OCI-LY7 (cell line): ENCODE measurements around the gene WFS1.

Source experiments
- EZH2phosphoT487 ChIP-seq: fragments of 200-600 bp; sonication (generic); IDR thresholded peaks from 2 replicates; pipeline ENCODE4 v1.6.1; 2018; ENCODE audit warnings: low read depth, borderline replicate concordance, mild to moderate bottlenecking, mixed run types, antibody characterized with exemption, low read length, moderate library complexity, mixed read lengths
- TF ChIP-seq, protein P1 (sequence below): fragments of 200-600 bp; sonication (generic); conservative IDR thresholded peaks from 2 replicates; pipeline ENCODE4 v1.5.1; 2014; ENCODE audit warnings: mild to moderate bottlenecking, antibody characterized with exemption, low read length, moderate library complexity, mixed read lengths

DNA sequence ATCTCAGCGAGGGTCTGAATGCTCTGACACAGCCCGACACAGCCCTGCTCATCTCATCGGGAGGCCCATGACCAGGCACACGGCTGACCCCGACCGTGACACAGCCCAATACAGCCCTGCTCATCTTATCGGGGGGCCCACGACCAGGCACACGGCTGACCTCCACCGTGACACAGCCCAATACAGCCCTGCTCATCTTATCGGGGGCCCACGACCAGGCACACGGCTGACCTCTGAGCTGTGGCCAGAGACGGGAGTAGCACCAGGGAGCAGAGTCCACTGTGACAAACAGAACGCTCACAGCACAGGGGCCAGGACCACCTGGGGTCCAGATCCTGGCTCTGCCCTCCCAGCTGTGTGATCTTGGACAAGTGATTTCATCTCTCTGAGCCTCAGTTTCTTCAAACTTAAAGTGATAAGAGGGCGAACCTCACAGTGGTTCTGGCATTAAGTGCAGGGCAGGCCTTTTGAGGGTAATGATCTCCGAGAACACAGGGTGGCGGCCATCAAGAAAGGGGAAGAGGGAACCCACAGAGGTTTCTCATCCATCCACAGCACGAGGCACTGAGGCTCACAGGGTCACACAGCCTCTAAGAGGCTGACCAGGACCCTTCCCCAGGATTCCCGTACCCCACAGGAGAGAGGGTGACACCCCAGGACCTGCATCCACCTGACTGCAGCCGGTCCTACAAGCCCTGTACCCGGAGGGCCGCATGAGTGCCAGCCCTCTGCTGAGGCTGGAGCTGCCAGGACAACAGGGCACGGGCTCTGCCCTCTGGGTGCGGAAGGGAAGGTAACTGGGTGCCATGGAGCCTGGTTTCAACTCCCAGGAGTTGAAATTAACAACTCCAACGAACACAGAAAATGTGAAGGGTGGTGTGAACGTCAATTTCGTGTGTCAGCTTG, 60.1 kb downstream of the WFS1 start:
- TF ChIP-seq, protein P1, sequence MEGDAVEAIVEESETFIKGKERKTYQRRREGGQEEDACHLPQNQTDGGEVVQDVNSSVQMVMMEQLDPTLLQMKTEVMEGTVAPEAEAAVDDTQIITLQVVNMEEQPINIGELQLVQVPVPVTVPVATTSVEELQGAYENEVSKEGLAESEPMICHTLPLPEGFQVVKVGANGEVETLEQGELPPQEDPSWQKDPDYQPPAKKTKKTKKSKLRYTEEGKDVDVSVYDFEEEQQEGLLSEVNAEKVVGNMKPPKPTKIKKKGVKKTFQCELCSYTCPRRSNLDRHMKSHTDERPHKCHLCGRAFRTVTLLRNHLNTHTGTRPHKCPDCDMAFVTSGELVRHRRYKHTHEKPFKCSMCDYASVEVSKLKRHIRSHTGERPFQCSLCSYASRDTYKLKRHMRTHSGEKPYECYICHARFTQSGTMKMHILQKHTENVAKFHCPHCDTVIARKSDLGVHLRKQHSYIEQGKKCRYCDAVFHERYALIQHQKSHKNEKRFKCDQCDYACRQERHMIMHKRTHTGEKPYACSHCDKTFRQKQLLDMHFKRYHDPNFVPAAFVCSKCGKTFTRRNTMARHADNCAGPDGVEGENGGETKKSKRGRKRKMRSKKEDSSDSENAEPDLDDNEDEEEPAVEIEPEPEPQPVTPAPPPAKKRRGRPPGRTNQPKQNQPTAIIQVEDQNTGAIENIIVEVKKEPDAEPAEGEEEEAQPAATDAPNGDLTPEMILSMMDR, result no peak
- TF ChIP-seq EZH2phosphoT487, result no peak
